ENCODE measurements around the gene TSR3.
A peak's percentile ranks its signal among the peaks of the same experiment; 100 is the strongest.

Gene TSR3

DNA sequence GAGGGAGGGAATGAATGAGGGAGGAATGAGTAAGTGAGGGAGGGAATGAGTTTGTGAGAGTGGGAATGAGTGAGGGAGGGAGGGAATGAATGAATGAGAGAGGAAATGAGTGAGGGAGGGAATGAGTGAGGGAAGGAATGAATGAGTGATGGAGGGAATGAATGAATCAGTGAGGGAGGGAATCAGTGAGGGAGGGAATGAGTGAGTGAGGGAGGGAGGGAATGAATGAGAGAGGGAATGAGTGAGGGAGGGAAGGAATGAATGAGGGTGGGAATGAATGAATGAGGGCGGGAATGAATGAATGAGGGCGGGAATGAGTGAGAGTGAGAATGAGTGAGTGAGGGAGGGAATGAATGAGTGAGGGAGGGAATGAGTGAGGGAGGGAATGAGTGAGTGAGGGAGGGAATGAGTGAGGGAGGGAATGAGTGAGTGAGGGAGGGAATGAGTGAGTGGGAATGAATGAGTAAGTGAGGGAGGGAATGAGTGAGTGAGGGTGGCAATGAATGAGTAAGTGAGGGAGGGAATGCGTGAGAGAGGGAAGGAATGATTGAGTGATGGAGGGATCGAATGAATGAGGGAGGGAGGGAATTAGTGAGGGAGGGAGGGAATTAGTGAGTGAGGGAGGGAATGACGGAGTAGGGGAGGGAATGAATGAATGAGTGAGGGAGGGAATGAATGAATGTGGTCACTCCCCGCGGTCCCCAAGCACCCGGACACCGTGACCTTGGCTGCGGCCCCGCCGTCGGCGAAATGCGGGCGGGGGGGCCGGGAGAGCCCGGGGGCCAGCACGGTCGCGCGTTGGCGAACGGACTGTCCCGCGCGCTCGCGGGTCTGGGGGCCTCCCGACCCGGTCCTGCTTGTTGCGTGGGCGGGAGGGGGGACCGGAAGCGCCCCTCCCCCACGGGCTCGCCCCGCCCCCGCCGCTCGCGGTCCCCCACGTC lies 43.4 kb downstream of the TSR3 start:
- DNase-seq (ENCODE audit: low read depth) = peak; percentile 59

DNA sequence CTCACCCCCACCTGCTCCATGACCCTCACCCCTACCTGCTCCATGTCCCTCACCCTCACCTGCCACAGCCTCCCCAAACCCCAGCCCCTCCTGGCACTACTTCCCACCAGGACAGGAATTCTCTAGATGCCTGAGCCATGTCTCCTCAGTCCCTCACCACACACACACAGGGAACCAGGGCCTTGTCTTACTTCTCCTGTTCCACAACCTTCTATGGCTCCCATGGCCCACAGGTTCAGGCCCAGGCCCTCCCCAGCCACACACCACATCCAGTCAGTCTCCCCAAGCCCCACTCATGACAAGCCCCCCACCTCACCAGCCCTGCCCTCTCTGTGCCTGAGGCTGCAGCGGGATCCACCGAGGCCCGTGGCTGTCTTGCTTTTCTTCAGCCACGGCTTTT lies 45.3 kb downstream of the TSR3 start:
- DNase-seq (ENCODE audit: low read depth) = no peak

DNA sequence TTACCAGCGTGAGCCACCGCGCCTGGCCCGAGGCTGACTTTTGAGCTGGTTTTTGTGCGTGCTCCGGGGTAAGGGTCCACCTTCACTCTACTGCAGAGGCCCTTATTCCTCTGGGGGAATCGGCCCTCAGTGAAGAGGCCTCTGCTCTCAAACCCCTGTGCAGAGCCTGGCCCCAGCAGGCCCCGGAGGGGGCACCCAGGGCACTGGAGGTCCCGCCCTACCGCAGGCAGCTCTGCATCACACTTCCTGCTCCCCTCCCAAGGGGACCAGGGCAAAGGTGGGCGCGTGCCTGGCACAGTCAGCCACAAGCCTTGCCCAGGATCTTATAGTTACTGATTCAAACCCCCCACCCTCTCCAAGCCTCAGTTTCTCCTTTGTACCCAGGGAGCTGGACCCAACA lies 45.9 kb downstream of the TSR3 start:
- no peak for DNase-seq (ENCODE audit: low read depth)

DNA sequence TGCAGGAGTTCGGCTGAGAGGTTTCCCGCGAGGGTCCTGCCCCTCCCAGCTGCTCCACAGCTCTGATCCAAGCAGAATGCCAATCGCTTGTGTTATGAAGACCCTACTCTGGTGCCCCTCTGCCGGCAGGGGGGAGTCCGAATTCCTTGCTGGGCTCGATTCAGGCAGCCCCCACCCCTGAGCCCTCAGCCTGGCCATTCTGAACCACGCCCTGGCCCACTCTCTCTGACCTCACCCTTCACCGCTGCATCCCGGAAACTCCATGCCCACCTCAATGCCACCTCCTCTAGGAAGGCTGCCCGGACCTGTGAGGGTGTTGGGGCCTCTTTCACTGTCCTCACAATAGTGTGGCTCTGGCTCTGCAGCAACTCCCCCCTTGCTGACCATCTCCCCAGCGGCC lies 50.1 kb downstream of the TSR3 start:
- no peak for DNase-seq (ENCODE audit: low read depth)

DNA sequence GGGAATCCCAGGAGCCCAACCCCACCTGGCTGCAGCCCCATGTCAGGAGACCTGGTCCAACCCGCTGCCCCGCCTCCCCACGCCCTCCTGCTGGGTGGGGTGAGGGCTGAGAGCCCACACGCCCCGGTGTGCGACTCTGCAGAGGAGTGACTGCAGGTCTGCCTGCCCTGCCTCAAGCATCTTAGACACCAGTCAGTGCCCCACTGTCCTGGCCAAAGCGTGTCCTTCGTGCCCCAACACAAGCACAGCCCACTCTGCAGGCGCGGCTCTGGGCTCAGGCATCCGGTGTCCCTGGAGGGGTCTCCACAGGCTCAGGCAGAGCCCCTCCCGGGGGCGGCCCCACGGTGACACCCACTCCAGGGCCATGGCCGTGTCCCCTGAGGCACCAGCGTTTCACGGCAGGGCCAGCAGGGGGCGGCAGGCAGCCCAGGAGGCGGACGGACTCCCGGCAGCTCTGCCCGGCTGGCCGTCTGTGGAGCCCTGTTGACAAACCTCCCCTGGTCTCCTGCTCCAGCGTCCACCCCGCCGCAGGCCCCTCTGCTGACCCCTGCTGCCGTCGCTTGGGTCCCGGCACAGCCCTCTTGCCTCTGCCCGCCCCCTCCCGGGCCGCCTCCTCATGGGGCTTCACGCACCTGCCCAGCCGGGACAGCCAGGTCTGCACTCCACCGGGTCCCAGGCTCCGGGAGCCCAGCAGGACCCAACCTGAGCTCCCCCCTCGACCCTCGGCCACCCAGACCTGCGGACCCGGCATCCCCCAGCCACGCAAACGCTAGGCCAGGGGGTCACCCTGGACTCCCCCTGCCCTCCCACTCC lies 50.8 kb downstream of the TSR3 start:
- DNase-seq (ENCODE audit: low read depth) = peak; percentile 58

DNA sequence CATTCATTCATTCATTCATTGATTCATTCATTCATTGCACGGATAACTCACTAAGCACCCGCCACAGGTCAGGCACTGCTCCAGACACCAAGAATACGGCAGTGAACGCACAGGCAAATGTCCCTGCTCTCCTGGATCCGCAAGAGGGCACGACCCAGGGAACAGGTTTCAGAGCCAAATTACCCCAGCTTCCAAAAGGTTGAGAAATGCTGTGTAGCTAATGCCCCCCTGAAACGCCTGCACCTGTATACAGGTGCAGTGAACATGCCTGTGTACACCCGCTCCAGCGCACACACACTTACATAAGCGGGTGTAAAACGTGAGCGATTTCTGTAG lies 51.8 kb downstream of the TSR3 start:
- DNase-seq (ENCODE audit: low read depth) = no peak
